ENCODE measurements around the gene UROC1. TPM values are rescaled to one million over a fixed set of nuclear protein-coding genes. Genes with fewer than 3 reads are reported as not detected.
A peak's percentile ranks its signal among the peaks of the same experiment; 100 is the strongest.

Gene UROC1
- total and polyA plus RNA-seq, 2 of the 13 experiments (the other 11 are each of a cell fraction or from before 2014, with no cell fraction given), result 0.71 to 1.3 TPM

DNA sequence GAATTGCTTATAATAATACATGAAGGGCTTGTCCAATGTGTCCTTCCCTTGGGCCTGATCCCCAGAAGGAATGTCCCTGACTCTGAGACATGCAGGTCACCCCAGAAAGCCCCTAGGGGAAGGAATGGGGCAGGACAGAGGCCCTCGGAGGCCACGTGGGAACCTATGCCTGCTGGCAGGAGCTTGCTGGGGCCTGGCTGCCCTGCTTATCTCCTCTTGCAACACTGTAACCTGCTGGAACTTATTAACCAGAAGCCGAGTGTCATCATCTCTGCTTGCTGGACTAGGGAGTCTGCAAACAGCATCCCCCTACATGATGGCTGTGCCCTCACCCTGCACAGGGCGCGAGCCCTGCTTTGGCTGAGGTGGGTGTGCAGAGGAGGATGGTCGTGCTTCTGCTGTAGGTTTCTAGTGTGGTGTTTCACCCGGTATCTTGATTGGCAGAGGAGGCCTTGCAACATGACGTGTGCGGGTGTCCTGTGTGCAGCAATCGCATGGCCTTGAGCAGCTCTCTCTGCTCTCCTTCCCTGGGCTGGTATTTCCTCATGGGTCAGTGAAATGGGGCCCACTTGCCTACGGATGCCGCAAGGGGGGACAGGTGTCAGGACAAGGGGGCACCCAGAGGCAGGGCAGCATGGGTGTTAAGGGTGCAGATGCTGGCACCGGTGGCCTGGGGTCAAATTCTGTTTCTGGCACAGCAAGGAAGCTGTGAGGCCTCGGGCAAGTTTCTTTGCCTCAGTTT, 11.4 kb upstream of the UROC1 start (continued):
- TF ChIP-seq RFX3 (CRISPR knock-in tag; IDR thresholded peaks at IDR 0.05) (no peak), ZBTB37 (CRISPR knock-in tag; IDR thresholded peaks at IDR 0.05) (peak; percentile 57), ZNF747 (CRISPR knock-in tag; IDR thresholded peaks at IDR 0.05; ENCODE audit: borderline replicate concordance) (peak; percentile 54; the same call in 1 of the 2 replicates), NR1H2 (CRISPR knock-in tag; IDR thresholded peaks at IDR 0.05; ENCODE audit: borderline replicate concordance, low read depth) (no peak), PCBP2 (optimal IDR thresholded peaks at IDR 0.05; ENCODE audit: low read depth, low read length, poor library complexity, severe bottlenecking) (no peak), HMGA1 (CRISPR knock-in tag; conservative IDR thresholded peaks at IDR 0.05) (no peak), ZMAT5 (CRISPR knock-in tag; IDR thresholded peaks at IDR 0.05; ENCODE audit: borderline replicate concordance, low read depth) (no peak), ARNT (IDR thresholded peaks at IDR 0.05) (no peak), SCMH1 (CRISPR knock-in tag; IDR thresholded peaks at IDR 0.05; ENCODE audit: borderline replicate concordance) (no peak), TARDBP (CRISPR knock-in tag; IDR thresholded peaks at IDR 0.05) (peak; percentile 81), ZNF496 (CRISPR knock-in tag; IDR thresholded peaks at IDR 0.05; ENCODE audit: insufficient replicate concordance) (no peak), HNF1A (IDR thresholded peaks at IDR 0.05; ENCODE audit: low read depth) (peak; percentile 94), HNF1A (CRISPR knock-in tag; IDR thresholded peaks at IDR 0.05; ENCODE audit: borderline replicate concordance) (peak; percentile 99), SAFB2 (CRISPR knock-in tag; IDR thresholded peaks at IDR 0.05; ENCODE audit: borderline replicate concordance, low read depth) (no peak), ZNF772 (CRISPR knock-in tag; IDR thresholded peaks at IDR 0.05) (0 out of 2 replicates have a peak, but pooled peaks have one; percentile 54), ZNF724P (CRISPR knock-in tag; IDR thresholded peaks at IDR 0.05; ENCODE audit: borderline replicate concordance) (peak; percentile 75; the same call in 1 of the 2 replicates), KLF16 (CRISPR knock-in tag; IDR thresholded peaks at IDR 0.05) (peak in 1 of 2 experiments; percentile 92; a peak in 2 of 4 replicates), ZKSCAN8 (CRISPR knock-in tag; IDR thresholded peaks at IDR 0.05; ENCODE audit: borderline replicate concordance) (peak; percentile 74), MBD4 (IDR thresholded peaks at IDR 0.05; ENCODE audit: borderline replicate concordance, low read length) (no peak), NCOA2 (CRISPR knock-in tag; IDR thresholded peaks at IDR 0.05) (peak; percentile 83), ZNF558 (CRISPR knock-in tag; IDR thresholded peaks at IDR 0.05; ENCODE audit: borderline replicate concordance) (peak; percentile 60; the same call in 1 of the 2 replicates), JUN (CRISPR knock-in tag; IDR thresholded peaks at IDR 0.05) (0 out of 2 replicates have a peak, but pooled peaks have one; percentile 58)
